MM.1S (cell line): Measurements from ENCODE around the gene MPG.

Experiments
- CTCF ChIP-seq: fragments of 300-600 bp; sonication (generic); IDR thresholded peaks from 2 replicates; pipeline ENCODE4 v1.5.1; 2016; ENCODE audit warnings: antibody characterized with exemption, low read length, mixed read lengths
- EZH2 ChIP-seq: fragments of 300-600 bp; sonication (generic); optimal IDR thresholded peaks from 2 replicates; pipeline ENCODE3; 2017; ENCODE audit warnings: low read depth, mild to moderate bottlenecking, antibody characterized with exemption, low read length, mixed read lengths

GRCh38 chr16:58491-59439 lies 19.3 kb upstream of the MPG start:
- TF ChIP-seq EZH2 (no peak), CTCF (no peak)
